Vagina (tissue), 2 donors: Measurements from ENCODE around the gene SLC9A9.

ENCODE experiments used
- CTCF ChIP-seq, 3 experiments: fragments of 450-650 bp in 2 of 3; fragments of 200-600 bp in 1 of 3; sonication (generic) in 1 of 3; IDR thresholded peaks; one replicate each; pipeline ENCODE4 v1.5.1; 2017 to 2019; ENCODE audit warnings: antibody characterized with exemption in 3 of 3, mild to moderate bottlenecking in 2 of 3, moderate library complexity in 2 of 3
- POLR2AphosphoS5 ChIP-seq, 2 donors: sonication (generic); formaldehyde crosslinking; IDR thresholded peaks; one replicate each; pipeline ENCODE4 v1.9.0; 2017; ENCODE audit warnings: antibody characterized with exemption in 2 of 2, mild to moderate bottlenecking in 2 of 2, low read depth in 1 of 2; ENCODE audit not compliant: insufficient read depth in 1 of 2

DNA sequence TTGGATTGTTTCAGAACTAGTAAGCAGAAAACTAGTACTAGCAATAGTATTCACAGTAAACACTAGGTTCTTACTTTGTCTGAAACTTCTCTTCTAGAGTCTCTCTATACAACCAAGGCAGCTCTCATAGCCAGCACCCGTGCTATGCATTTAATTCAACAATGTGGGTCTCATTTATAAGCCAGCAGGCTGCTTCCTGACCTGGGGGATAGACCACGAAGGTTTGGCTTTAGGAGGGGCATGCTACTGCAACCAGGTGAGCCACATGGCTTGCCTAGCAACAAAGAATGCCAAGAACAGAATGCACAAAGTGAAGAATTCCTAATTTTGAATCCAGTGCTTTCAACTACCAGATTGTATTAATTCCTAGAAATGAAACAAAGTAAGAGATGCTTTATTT lies 514.9 kb downstream of the SLC9A9 start:
- TF ChIP-seq CTCF (IDR thresholded peaks at IDR 0.05) (no peak), POLR2AphosphoS5 (IDR thresholded peaks at IDR 0.05; ENCODE audit: insufficient read depth in 1 of 2, low read depth in 1 of 2) (no peak)
